CMK (cell line): ENCODE data around the gene SLC13A5.
"Not testable (repeated sequence)": the region's sequence is repeated elsewhere in the genome, so short reads cannot be mapped to it uniquely, and the experiment has no call there.

ENCODE experiments used
- DNase-seq: peaks from one replicate; pipeline ENCODE4 v3.0.0-alpha.2; 2010; ENCODE audit warnings: low read depth

Gene SLC13A5

DNA sequence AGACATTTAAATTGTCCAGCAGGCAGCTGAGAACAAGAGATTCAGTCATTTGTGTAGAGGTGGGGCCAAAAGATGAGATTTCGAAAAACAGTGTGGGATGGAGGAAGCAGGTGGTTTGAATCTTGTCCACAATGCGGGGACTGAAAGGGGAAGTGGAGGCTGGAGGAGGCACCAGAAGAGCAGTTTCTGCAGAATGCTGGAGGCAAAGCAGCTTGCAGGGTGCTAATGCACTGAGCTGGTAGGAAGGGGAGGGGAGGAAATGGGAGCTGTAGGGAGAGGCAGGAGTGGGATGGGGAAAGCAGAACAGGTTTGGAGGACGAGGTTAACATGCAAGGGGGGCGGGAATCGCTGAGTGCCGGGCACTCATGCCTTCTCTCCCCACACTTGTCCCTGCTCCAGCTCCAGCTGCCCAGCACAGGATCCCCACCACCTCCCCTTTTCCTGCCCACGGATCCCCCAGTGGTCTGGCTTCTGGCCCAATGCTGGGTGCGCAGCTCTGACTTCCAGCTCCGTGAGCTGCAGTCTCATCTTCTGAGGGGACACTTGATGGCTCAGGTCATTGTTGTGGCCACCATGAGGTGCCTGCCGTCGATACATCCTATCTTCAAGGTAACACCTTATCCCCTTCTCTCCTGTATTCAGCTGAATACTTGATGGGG, 52.2 kb downstream of the SLC13A5 start:
- no peak for DNase-seq

DNA sequence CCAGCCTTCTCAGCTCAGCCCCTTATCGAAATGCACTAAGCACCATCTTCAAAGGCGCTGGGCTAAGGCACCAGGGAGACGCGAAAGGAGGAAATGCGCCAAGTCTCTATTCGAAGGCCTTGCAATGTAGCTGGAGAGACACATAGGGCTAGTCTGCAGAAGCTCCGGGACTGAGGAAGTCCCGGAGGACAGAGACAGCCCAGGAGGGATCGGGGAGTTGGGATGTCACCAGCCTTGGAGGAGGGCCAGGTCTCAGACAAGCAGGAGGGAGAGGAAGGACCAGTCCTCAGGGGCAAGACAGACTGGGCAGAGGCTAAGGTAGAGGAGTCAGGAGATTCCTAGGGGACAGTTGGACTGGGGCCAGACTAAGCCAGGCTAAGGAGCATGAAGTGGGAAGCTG, 53.1 kb downstream of the SLC13A5 start:
- no peak for DNase-seq

DNA sequence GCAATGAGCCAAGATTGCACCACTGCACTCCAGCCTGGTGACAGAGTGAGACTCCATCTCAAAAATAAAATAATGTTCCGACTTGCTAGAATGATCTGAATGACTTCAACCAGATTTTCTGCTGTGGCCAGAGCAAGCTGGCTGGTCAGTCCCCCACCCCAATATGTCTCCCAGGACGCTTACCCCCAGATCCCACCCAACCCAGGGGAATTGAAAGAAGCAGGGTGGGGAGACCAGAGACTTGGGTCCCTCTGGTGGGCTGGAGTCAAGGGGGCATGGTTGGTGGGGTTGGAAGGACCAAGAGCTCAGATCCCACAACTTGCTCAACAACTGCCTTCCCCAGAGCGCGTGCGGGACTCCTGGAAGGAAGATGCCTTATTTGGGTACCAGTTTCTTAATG, 54.8 kb downstream of the SLC13A5 start:
- DNase-seq, result not testable (repeated sequence)

DNA sequence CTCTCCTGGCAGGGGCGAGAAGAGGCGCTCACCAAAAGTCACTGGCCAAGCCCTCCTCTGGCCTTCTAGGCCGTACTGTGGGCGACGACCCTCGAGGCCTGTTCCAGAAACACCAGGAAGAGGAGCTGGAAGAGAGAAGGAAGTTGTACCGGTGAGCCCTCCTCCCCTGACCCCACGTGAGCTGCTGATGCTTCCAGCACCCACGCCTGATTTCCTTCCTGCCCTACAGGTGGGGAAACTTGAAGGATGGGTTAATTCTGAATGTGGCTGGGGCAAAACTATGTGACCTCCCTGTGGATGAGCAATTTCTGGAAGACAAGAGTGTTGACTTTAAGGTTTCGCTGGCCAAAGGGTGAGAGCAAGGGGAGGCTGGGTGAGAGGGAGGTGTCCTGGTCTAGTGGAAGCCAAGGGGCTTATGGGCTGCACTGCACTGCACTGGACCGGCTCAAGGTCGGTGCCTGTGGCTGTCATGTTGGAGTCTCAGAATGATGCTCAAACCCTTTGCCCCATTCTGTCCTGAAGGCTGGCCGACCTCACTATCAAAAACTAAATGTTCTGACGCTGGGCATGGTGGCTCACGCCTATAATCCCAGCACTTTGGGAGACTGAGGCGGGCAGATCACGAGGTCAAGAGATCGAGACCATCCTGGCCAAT, 55.4 kb downstream of the SLC13A5 start:
- no peak for DNase-seq

DNA sequence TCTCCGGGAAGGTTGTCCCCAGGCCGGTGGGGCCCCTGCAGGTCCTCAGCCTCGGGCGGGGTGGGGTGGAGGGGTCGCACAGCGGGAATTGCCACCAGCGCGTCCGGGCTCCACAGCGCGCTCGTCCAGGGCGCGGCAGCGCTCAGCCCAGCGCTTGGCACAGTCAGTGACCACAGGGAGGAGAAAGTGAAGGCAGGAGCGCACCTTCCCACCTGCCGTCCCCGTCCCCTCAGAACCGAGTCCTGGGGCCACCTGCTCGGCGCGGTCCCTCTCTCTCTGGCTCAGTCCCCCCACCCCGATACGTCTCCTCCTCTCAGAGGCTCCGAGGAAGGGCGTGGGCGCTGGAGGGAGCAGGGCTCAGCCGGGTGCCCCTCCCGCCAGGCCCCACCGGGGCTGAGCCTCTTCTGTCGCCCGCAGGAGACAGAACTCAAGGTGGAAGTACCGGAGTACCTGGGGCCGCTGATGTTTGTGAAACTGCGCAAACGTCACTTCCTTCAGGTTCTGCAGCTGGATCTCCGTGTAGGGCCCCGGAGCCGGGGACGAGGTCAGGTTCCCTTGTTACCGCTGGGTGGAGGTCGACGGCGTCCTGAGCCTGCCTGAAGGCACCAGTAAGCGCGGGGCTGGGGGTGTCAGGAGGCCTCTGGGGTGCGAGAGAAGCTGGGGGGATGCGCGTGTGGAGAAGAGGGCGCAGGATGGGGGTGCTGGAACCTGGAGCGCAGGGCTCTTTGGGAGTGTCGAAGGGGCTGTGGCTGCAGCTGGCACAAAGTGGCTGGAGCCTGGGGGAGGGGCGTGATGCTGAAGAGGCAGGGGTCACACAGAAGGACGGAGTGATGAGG, 56.2 kb downstream of the SLC13A5 start:
- DNase-seq, result not testable (repeated sequence)

DNA sequence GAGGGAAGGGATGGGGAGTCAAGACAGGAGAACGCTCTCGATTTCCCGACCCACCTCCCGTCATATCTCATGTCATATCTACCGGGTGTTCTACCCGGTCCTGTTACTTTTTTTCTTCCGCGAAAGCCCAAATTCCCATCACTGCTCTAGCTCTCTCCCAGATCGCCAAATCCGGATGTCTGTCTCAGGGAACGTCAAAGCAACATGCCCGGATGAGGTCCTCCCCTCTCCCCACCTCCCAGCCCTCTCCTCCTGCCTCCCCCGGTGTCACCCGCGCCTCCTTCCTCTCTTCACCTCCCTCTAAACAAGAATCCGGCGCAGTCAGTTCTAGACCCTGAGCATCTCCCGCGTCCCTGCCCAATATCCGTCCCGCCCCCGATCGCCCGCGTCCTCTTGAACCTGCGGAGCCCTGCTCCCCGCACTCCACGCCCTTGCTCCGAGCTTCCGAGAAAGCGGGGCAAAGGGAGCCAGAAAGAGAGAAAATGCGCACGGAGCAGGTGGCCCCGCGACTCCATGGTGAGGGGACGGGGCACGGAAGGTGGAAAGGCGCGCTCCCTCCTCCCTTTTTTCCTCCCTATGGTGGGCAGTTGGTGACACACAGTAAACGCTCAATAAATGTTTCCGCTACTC, 57.3 kb downstream of the SLC13A5 start:
- not testable (repeated sequence) for DNase-seq

DNA sequence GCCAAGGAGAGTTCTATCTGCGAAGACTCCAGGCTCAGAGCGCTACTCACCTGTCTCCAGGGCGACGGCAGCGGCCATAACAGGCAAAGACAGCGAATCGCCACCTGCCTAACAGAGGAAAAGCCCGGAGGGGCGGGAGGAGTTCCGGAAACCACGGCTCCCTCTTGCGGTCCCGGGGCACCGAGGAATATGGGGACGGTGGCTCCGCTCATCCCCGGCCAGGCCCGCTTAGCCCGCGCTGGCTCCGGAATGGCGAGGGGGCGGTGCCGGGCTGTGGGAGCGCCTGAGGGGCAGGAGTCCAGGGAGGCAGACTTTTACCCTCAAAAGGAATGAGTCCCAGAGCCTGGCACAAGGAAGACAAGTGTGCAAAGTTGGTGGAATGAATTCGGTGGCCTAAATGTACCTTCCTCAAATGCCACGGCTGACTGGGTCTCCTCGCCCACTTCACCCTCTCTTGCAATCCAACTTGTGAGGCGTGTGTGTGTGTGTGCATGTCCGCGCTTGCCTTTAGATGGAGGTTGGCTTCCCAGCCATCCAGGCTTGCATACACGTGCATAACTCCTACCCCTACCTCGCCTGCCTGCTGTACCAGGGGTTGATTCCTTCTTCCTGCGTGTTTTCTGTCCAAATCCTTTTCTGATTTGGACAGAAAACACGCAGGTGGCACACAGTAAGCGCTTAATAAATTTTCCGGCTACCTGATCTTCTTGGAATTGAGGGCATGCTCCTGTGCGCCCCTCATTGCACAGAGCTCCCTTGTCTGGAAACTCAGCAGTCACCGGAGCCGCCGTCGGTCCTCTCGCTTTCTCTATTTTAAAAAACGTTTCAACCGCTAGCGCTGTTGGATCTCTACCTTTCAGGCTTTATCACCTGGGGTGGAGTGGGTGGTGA, 58.1 kb downstream of the SLC13A5 start:
- no peak for DNase-seq

DNA sequence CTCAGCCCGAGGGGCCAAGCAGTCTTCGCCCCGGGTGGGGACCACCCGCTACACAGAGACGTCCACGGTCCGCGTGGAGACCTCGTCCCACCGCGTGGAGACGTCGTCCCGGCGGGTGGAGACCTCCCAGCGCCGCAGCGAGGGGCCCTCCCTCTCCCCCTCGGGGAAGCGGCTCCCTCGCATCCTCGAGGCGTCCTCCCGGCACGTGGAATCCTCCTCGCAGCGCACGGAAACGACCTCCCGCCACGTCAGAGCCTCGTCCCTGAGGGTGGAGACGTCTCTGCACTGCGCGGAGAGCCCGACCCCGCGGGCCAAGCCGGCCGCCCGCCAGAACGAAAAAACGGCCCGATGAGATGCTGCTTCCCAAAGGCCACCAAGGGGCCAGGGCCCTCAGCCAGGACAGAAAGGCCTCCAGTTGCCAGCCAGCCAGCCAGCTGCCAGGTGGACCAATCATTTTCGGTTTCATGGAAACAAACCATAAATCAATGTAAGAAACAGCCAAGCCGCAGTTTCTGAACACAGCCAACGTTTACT, 61.2 kb downstream of the SLC13A5 start:
- no peak for DNase-seq

DNA sequence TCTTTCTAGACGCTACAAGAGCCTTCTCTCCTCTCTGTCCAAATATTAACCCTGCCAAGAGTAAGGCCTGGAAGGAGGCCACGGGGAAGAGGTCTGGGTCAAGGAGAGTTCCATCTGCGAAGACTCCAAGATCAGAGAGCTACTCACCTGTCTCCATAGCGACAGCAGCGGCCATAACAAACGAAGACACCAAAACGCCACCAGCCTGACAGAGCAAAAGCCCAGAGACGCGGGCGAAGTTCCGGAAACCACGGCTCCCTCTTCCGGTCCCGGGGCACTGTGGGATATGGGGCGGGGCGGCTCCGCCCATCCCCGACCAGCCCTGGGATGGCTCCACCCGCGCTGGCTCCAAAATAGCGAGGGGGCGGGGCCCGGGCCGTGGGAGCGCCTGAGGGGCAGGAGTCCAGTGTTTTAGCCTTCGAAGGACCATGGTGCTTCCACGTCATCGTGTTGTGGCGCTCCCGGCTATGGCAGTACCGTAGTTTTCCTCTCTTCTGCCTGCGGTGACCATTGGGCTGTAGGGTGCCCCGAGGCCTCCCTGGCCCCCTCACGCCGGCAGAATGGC, 61.7 kb downstream of the SLC13A5 start, which contains the start of the genes C17orf100 and MED31:
Gene C17orf100 (plus strand): TSS at position 409 of the 565 bp plus-strand sequence. CDS start 152 bp downstream, at position 561.
Gene MED31 (minus strand): TSS at position 252 of the 565 bp plus-strand sequence. CDS start 77 bp downstream, at position 175.
- peak; percentile 65 for DNase-seq

DNA sequence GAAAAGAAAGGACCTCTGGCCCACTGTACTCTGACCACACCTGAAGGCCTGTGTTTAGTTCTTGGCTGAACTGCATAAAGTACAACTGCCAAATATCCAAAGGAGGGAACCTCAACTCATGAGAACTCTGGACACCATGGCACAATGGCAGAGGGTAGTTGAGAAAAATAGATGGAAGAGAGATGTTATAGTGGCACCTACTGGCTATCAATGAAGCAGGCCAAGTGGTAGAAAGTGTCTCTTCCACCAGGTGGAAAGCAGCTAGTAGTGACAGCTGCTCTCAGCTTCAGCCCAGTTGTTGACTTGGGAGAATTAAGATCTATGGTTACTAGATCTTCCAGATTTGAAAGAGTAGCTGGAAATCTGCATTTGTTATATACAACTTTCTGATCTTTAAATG, 65.0 kb downstream of the SLC13A5 start:
- no peak for DNase-seq

DNA sequence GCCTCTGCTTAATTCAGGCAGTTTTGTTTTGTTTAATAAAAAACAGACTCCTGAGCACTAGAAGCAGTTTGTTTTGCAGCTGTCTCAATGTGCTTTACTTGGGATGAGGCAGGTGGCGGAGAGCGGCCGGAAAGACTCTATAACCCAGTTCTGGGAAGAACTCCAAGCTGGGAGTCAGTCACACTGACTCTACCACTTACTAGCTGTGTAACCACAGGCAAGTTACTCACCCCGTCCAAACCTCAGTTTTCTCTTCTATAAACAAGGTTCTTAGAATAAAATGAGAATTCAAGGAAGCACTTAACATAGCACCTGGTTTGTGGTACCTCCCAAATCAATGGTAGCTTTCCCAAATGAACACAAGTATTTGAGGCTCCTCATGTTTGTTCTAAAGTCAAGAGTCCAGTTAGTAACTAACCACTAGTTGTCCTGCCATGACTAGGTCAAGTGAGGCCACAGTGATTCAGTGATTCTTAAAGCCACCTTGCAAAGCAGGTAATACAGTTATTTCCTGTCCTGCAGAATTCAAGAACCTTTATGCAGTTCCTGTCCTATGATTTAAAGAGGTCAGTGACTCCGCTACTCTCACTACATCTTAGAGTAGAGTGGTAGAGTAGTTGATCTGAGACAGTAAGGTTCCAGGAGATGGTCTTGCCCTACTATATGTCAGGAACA, 69.6 kb downstream of the SLC13A5 start:
- DNase-seq, result no peak

DNA sequence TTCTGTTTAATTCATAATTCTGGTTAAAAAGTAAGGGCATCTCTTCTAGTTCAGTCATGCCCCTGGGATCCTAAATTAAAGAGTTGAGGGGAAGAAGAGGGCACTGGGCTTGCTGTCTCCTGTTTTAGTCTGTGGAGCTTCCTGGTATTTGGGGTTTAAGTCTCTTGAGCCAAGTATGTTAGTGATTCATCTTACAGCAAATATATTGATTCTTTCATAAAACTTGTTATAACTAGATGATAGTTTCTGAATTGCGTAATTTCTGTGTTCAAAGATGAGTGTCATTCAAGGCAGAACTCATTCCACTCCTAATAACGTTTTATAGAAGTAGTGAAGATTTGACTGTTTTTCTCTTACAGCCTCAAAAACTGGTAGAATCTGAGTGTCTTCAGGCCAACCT, 70.6 kb downstream of the SLC13A5 start:
- no peak for DNase-seq

DNA sequence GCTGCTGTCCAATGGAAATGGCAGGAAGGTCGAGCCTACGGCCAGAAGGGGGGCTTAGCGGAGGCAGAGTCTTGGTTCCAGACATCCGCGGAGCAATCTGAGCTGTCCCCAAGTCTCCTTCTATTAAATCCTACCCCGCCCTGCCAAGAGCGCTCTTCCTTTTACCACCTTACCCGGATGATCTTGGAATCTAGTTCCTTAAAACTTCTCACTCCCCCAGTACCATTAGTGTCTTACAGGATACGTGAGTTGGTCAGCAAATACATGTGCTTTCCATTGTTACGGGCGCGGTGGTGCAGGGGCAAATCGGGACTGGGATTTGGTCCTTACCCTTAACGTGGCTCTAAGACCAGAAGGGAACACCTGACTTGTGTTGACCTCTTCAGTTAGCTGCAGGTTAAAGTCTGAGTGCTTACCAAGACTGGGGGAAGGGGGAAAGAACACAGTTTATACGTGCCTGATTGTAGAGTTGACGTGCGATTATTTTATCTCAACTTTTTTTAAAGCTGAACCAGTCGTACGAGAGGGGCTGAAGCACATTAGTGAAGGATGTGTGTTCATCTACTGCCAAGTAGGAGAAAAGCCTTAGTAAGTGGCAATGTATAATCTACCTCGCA, 71.8 kb downstream of the SLC13A5 start:
- DNase-seq, result no peak

DNA sequence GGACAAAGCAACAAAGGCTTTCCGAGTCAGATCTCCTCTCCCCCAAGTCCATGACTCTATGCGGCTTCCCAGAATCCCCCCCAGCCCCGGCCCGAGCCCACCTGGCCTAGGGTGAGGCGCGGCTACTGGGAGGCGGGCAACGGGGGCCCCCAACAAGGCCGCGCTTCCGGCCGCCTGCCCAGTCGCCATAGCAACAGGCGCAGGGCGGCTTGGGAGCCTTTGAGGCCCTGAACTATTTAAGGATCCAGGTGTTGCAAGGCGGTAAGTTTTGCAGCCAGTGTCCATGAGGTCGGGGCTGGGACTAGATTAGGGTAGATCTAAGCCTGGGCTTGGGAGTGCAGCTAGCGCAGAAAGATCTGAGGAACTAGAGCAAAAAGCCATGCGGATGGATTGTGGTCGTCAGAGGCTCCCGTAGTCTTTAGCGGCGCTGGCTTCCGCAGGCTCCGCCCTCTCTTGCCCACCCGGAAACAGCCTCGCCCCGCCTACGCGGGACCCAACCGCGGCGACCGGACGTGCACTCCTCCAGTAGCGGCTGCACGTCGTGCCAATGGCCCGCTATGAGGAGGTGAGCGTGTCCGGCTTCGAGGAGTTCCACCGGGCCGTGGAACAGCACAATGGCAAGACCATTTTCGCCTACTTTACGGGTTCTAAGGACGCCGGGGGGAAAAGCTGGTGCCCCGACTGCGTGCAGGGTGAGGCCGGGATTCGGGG, 72.5 kb downstream of the SLC13A5 start, which contains the start of the genes KIAA0753 and TXNDC17:
Gene KIAA0753 (minus strand): TSS at position 176 of the 711 bp plus-strand sequence. CDS start 5,608 bp downstream, outside the sequence.
Gene TXNDC17 (plus strand): TSS at position 525 of the 711 bp plus-strand sequence. CDS start 23 bp downstream, at position 548.
- peak; percentile 70 for DNase-seq

DNA sequence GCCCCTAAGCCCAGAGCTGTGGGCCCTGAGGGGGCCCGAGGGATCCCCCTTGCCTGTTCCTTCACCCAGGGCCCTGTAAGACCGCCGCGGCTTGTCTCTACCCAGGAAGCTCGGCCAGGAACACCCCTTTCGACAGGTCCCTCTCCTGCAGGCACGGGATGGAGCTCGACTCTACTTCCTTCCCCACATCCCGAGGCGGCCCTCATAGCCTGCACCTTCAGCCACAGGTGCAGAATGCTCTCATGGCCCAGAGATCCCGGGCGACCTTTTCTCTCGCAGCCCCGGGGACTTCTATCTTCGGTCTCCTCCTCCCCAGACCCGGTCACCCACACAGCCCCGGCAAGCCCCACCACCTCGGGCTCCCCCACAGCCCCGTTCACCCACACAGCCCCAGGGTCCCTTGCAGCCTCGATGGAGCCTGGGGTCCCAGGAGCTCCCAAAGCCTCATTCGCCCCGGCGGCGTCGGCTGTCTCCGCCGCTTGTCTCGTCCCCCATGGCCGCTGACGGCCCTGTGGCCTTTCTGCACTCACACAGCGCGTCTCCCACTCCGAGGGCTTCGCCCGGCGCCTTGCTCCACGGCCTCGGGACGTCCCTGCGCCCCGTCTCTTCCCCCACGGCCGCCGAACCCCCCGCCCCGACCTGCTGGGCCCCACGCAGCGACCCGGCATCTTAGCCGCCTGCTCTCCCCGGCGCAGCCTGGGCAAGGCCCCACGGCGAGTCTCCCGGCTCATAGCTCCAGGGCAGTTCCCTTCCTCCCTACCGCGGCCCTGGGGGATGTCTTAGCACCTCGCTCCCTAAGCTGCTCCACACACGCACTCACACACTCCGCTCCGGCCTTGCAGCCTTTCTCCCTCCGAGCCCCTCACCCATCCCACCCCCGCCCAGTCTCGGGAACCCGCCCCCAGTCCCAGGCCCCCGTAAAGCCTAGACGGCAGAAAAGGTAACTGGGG, 73.3 kb downstream of the SLC13A5 start:
- no peak for DNase-seq

DNA sequence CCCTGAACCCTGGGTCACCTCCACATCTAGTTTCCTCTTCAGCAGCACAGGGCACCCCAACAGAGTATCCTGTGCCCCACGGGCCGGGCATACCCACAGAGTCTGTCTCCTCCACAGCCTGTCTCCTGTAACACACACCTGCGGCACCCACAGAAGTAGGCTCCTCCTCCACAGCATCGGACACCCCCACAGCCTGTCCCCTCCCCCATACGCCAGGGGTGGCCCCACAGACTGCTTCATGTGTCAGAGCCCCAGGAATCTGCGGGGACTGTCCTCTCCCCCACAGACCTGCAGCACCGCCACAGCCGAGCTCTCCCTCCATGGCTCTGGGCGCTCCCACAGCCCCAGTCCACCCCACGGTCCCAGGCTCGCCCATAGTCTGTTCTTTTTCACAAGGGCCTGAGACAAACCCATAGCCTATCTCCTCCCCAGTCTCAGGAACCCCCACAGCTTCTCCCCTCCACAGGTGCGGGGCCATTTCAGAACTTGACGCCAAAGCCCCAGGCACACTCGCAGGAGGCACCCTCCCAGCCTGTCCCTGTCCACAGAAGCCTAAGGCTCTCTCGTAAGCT, 74.1 kb downstream of the SLC13A5 start:
- no peak for DNase-seq
